ENCODE data around the gene OSBPL3.

DNA sequence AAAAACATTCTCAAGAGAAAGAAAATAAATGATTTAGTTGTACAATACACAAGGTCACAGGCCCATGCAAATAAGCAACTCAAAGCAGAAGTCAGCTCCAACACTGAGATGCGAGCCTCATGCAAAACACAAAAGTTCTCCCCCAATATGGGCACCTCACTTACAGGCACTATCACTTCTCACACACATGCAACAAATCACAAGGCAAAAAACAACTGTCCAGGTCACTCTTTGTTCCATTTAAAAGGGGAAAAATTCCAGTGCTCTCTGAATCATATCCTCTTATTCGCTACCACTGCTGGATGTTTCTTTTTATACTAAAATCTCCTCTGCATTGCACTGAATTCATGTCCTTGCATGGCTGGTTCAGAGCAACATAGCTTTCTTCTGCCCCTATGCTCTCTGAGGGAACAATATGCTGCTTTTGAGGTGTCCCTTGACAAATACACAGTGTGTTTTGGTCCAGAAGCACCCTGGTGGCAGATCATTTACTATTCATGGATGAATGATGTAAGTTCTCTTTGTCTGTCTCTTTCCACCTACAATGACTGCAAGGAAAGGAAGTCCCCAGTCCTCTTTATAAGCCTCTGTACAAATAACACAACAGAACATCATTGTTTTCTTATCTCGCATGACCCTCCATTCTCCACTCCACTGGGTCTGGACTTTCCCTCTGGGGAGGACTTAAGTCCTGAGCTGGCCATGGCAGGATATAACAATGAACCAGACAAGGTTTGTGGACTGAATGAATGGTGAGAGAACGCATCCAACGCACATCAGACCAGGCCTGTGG, 137.3 kb downstream of the OSBPL3 start:
- TF ChIP-seq, protein P1, sequence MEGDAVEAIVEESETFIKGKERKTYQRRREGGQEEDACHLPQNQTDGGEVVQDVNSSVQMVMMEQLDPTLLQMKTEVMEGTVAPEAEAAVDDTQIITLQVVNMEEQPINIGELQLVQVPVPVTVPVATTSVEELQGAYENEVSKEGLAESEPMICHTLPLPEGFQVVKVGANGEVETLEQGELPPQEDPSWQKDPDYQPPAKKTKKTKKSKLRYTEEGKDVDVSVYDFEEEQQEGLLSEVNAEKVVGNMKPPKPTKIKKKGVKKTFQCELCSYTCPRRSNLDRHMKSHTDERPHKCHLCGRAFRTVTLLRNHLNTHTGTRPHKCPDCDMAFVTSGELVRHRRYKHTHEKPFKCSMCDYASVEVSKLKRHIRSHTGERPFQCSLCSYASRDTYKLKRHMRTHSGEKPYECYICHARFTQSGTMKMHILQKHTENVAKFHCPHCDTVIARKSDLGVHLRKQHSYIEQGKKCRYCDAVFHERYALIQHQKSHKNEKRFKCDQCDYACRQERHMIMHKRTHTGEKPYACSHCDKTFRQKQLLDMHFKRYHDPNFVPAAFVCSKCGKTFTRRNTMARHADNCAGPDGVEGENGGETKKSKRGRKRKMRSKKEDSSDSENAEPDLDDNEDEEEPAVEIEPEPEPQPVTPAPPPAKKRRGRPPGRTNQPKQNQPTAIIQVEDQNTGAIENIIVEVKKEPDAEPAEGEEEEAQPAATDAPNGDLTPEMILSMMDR (IDR thresholded peaks at IDR 0.05) = no peak
- no peak for TF ChIP-seq POLR2AphosphoS5 (IDR thresholded peaks at IDR 0.05)

Measured in gastroesophageal sphincter (tissue), 3 donors.